GM19438 (cell line): ENCODE data around the gene TSPAN14.

Experiments used
- ATAC-seq: cut with Tn5 transposase; IDR thresholded peaks from one replicate; pipeline ENCODE4 v1.9.1; 2021; ENCODE audit warnings: low read depth; ENCODE audit not compliant: unreplicated experiment

Gene TSPAN14

DNA sequence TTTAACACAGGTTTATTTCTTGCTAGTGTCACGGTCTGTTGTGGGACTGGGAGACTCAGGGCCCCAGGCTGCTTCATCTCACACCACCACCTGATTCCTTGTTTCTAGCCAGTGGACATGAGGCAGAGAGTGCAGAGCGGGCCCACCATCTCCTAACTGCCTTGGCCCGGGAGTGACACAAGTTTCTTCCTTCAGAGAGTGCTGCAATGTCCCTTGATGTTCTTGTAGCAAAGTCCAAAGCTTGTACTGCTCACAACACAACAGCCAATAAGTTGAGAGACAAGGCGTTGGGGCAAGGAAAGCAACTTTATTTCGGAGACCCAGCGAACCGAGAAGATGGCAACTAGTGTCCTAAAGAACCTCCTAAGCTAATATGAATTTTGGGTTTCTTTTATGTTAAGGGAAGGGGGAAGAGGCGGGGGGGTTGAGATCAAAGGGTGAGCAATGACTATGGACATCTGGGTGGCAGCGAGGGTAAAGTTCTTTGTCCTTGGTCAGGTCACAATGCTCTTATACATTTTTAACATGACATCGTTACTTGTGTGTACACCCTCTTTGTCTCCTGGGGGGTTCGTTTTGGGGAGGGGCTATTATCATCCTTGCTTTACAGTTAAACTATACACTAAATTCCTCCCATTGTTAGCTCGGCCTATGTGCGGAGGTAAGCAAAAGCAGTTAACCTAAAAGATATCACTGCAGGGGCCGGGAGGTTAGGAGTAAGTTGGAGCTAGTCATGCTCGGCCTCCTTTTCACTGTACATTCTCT lies 115.2 kb downstream of the TSPAN14 start:
- ATAC-seq, result no peak

DNA sequence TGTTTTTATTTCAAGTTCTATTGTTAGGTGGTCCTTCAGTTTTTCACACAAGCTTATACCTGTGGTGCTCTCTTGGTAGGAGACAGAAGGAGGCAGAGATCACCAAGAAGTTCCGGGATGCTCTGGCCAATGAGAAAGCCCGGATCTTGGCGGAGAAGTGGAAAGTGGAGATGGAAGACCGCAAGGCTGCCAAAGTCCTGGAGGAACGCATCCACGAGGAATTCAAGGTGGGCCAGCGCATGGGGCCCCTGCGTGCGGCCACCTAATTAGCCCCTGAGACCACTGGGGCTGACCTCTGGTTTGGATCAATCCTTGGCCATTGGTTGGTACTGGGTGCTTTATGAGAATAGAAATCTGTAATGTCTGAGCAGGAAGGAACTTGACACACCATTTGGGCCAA lies 117.2 kb downstream of the TSPAN14 start:
- ATAC-seq, result no peak

DNA sequence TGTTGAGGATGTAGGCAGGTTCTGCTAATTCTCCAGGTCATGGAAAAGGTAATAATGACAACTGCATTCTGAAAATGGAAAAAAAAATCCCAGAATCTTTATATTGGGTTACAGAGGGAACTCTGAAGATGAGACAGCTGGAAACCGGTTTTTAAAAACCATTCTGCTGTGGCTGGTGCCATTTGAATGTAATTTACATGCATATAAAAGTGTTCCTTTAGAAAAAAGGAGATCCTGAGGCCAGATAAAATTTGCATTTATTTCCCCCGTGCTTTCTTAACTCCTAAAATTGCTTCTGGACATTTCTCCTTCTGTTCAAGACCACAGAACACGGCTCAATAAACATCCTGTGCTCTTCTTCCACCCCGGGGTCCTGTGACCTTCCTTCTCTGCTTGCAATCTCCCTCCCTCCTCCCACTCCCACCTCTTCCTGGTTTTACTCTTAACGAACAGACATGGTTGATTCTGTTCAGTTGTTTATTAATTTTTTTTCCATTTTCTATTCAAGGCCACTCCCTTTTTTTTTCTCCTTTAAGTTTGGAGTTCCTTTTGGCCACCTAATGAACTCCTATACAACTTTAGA lies 125.2 kb downstream of the TSPAN14 start:
- no peak for ATAC-seq

DNA sequence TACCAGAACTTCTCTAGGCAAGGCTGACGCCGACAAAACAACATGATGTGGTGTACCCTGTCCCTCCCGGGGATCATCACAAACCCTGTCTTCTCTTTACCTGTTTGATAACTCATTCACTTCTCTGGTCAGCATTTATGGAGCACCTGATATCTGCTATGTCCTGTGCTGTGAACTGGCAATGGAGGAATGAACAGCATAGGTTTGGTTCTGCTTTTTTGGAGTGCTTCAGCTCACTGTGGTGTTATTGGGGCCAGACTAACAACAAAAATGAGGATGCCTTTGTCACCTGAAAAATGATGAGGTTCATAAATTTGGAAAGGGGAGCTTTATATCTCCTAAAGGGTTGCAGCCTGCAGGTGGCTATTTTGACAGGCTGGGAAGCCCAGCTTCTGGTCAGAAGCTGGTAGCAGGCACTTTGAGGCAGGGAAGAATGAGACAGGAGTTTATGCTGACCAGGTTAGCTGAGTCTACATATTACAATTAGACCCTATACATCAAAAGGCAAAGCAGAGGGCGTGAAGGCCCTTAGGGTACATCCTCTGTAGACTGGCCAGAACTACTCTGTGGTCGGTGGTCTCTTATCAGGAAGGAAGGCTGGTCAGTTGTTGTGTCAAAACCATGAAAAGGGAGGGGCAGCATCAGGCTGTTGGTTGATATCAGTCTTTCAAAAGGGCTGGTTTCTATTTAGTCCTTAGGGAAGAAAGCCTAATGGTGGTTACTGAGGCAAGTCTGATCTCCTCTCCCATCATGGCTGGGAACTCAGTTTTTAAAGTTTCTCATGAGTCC lies 125.9 kb downstream of the TSPAN14 start:
- ATAC-seq, result no peak

DNA sequence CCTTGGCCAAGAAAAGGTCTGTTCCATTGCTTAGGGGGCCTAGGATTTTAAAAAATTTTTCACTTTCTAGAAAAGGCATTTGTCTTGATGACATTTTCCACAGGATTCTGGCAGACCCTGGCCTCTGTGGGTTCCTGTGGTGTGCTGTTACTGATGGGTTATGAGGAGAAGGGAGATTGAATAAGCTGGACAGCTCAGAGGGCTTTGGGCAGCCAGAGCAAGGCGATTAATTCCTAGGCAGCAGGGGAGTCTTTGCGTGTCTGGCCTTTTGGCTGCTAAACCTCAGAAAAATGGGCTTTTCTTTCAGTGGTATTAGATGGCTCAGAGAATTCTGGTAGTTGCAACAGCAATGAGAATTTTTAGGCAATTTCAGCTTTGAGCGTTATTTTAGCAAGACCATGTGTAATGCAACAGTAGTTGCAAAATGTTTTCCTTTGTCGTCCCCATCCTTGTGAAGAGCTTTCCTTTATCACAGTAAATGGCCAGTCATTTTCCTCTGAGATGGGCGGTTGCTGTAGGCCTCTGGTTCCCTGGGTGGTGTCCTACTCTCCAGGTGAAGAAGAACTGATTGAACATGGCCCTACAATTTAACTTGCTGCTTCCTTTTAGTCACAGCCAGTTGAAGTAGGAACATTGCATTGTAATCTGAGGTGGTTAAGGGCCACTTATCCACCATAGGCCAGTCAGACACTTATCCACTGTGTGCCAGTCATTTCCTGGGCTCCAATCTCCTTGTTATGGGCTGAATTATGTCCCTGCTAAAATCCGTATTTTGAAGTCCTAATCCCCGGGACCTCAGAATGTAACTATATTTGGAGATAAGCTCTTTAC lies 126.7 kb downstream of the TSPAN14 start:
- ATAC-seq, result no peak

DNA sequence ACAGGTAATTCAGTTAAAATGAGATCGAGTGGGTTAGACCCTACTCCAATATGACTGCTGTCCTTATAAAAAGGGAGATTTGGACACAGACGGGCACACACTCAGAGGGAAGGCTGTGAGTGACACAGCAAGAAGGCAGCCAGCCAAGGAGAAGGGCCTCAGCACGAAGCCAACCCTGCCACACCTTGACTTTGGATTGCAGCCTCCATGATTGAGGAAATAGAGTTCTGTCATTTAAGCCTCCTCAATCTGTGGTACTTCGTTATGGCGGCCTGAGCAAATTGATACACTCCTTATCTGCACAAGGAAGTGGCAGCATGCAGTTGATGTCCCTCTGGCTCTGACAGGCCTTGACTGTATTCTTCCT lies 127.3 kb downstream of the TSPAN14 start:
- no peak for ATAC-seq

DNA sequence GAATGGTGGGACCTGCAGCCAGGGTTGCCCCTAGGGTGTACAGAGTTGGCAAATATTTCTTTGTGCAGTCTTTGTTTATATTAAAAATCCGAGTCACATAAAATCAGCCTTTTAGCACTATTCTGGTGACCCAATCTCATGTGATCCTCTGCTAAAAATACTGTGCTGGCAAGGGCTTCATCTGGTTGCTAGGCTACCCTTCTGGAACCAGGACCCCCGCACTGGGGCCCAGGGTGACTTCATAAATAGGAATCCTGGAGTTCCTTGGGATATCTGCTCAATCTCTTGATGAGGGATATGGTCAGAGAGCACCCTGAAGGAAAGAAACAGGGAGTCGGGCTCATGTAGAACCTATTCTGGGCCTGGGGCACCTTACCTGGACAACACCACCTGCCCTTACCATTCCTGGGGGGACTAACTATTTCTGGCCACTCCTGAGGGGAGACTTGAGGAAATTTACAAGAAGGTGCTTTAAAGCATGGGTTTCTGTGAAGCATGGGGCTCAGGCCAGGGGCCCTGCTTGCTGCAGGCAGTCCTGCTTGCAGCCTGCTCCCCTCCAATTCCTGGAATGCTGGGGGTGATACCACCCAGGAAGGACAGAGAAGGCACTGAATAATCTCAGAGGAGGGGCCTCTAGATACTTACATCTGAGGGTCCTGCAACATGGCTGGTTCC lies 128.3 kb downstream of the TSPAN14 start:
- ATAC-seq, result no peak
